ENCODE data around the gene LAMB4.

DNA sequence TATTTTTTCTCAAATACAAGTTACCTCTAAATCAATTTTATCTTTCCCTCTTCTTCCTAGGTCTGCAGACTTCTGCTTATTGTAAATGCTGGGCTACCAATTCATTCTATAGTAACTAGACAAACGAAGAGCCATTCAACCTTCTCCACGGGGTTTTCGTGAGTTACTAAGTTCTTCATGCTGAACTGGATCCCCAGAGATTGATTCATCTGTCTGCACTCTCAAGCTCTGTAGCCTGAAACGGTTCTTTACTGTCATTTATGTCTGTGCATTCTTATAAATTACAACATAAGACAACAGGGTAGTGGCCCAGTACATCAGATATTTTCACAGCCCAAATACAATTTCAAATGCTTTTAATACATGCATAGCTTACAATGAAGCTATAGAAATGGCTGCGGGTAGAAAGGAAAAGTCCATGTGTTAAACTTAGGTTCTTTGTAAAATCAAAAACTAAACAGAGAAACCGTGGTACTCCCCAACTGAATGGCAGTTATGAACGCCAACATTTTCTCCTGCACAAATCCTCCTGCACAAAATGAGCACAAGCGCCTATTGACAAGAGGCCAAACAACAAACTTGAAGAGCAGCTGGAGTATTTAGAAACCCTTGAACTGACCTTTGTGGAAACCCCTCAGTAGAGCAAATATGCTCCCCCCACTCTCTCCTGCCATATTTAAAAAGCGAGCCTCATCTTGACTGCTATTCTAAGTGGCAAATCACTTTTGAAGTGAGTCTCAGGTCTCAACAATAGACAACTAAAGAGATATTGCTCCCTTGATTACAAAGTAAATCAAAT is 147.9 kb downstream of the LAMB4 start:
- TF ChIP-seq, protein P1, sequence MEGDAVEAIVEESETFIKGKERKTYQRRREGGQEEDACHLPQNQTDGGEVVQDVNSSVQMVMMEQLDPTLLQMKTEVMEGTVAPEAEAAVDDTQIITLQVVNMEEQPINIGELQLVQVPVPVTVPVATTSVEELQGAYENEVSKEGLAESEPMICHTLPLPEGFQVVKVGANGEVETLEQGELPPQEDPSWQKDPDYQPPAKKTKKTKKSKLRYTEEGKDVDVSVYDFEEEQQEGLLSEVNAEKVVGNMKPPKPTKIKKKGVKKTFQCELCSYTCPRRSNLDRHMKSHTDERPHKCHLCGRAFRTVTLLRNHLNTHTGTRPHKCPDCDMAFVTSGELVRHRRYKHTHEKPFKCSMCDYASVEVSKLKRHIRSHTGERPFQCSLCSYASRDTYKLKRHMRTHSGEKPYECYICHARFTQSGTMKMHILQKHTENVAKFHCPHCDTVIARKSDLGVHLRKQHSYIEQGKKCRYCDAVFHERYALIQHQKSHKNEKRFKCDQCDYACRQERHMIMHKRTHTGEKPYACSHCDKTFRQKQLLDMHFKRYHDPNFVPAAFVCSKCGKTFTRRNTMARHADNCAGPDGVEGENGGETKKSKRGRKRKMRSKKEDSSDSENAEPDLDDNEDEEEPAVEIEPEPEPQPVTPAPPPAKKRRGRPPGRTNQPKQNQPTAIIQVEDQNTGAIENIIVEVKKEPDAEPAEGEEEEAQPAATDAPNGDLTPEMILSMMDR (conservative IDR thresholded peaks at IDR 0.05; ENCODE audit: low read depth, low read length) = no peak
- TF ChIP-seq MAZ (IDR thresholded peaks at IDR 0.05; ENCODE audit: borderline replicate concordance, low read depth, low read length) = no peak
- no peak for TF ChIP-seq BHLHE40 (IDR thresholded peaks at IDR 0.05; ENCODE audit: low read depth, low read length)
- no peak for TF ChIP-seq RCOR1 (IDR thresholded peaks at IDR 0.05; ENCODE audit: insufficient replicate concordance, low read length)
- no peak for TF ChIP-seq POLR2A (IDR thresholded peaks at IDR 0.05; ENCODE audit: low read depth, low read length)
